Activated T-helper 1 cell treated with anti-CD3 and anti-CD28 coated beads, Interleukin-12 subunit alpha, Interleukin-12 subunit beta, Interleukin-2, Interleukin-4 antibody, amounts not matched to agents 30 ng/mL and 10 ng/mL and 1 ng/mL, durations not matched to agents 14 hours and 24 hours and 36 hours (primary cell): Measurements from ENCODE around the gene NLRP9. TPM values are rescaled to one million over a fixed set of nuclear protein-coding genes. Genes with fewer than 3 reads are reported as not detected.

ENCODE experiments used
- DNase-seq: peaks from one replicate; pipeline ENCODE4 v3.0.0; 2021; ENCODE audit warnings: low spot score
- H3K27ac Mint-ChIP-seq: one replicate; pipeline ENCODE4 v1.8.0; 2021; ENCODE audit warnings: mild to moderate bottlenecking, mixed read lengths
- H3K27me3 Mint-ChIP-seq: one replicate; pipeline ENCODE4 v1.8.0; 2022; ENCODE audit warnings: mild to moderate bottlenecking, moderate library complexity, mixed read lengths; ENCODE audit not compliant: insufficient read depth
- H3K36me3 Mint-ChIP-seq: one replicate; pipeline ENCODE4 v1.8.0; 2021; ENCODE audit warnings: low read depth, mixed read lengths
- H3K4me1 Mint-ChIP-seq: one replicate; pipeline ENCODE4 v1.8.0; 2021; ENCODE audit warnings: low read depth, mixed read lengths
- H3K4me3 Mint-ChIP-seq: one replicate; pipeline ENCODE4 v1.8.0; 2021; ENCODE audit warnings: mild to moderate bottlenecking, moderate library complexity, mixed read lengths
- H3K9me3 Mint-ChIP-seq: one replicate; pipeline ENCODE4 v1.8.0; 2021; ENCODE audit warnings: mixed read lengths
- intact Hi-C: fragments of 100-400 bp; cut with micrococcal nuclease; formaldehyde crosslinking; loops from one replicate; pipeline ENCODE4 v1.15.1; 2024
- total RNA-seq: library from RNA; stranded (reverse); gene quantifications from 2 replicates; pipeline ENCODE4 v1.2.3, GENCODE V29; 2022

The NLRP9 gene
- total RNA-seq, 1 donor from 2014 or later, result not detected

- H3K4me1 Mint-ChIP-seq, result peaks cover 42% of the 10 kb centered on the region
- intact Hi-C loops, result loop anchor here (10.0 kb wide), 1 partner anchor 1525 kb away; the partner anchor contains the start of gene CNOT3
- no peaks in the 10 kb centered on the region for H3K27me3 Mint-ChIP-seq
- no peaks in the 10 kb centered on the region for H3K9me3 Mint-ChIP-seq
- H3K4me3 Mint-ChIP-seq, result peak overlapping the region; percentile 51
- DNase-seq, result no peak
- H3K36me3 Mint-ChIP-seq, result peaks cover 68% of the 10 kb centered on the region
- H3K27ac Mint-ChIP-seq, result no peak overlapping the region
These were observed 78.4 kb downstream of the NLRP9 start for GRCh38 chr19:55659822-55660221.

DNA sequence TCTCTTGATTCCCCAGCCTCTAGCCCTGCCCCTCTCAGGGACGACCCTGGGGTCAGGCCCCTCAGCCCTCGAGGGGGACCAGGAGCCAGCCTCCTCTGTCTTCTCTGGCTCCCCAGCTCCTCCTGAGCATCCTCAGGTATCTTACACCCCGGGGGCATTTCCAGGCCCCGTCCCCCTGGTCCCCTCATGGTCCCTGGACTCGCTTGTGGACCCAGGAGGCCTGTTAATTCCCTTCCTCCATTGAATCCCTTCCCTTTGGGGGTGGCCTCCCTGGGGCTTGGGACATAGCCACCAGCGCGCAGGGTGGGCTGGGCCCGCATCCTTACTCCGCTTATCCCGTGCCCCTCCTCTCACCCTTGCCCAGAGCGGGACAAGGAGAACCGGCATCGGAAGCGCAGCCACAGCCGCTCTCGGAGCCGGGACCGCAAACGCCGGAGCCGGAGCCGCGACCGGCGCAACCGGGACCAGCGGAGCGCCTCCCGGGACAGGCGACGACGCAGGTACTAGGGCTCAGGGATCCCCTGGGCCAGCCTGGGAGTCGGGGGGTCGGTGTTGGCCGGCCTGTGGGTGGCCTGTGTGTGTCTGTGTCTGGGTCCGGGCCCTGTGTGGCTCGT lies 79.2 kb downstream of the NLRP9 start:
- intact Hi-C loops, result loop anchor here (10.0 kb wide), 1 partner anchor 1524 kb away; the partner anchor contains the start of gene CNOT3
- H3K4me1 Mint-ChIP-seq, result peaks cover 42% of the 10 kb centered on the region
- H3K4me3 Mint-ChIP-seq, result no peak overlapping the region
- no peaks in the 10 kb centered on the region for H3K27me3 Mint-ChIP-seq
- peaks cover 61% of the 10 kb centered on the region for H3K36me3 Mint-ChIP-seq
- DNase-seq, result no peak
- H3K27ac Mint-ChIP-seq, result no peak overlapping the region
- H3K9me3 Mint-ChIP-seq, result no peaks in the 10 kb centered on the region

Other genes starting within 250 kb of the NLRP9 start
- 0.24 and 0.65 TPM in 2 replicates for gene SSC5D, start 250.0 kb downstream of the NLRP9 start, total RNA-seq
- gene SBK2, start 201.3 kb downstream of the NLRP9 start, total RNA-seq, result not detected in 2 replicates
- not detected in 2 replicates for gene SBK3, start 192.9 kb downstream of the NLRP9 start, total RNA-seq
- gene ZNF579, start 157.6 kb downstream of the NLRP9 start, total RNA-seq, result 10.2 and 11.7 TPM in 2 replicates
- gene FIZ1, start 138.9 kb downstream of the NLRP9 start, total RNA-seq, result 24.2 and 24.7 TPM in 2 replicates
- 20.0 and 22.9 TPM in 2 replicates for gene ZNF524, start 138.1 kb downstream of the NLRP9 start, total RNA-seq
- 12.6 and 13.2 TPM in 2 replicates for gene ZNF865, start 132.8 kb downstream of the NLRP9 start, total RNA-seq
- gene ZNF784, start 113.8 kb downstream of the NLRP9 start, total RNA-seq, result 3.0 and 4.9 TPM in 2 replicates
- gene ZNF580, start 97.4 kb downstream of the NLRP9 start, total RNA-seq, result 39.8 and 40.4 TPM in 2 replicates
- 35.6 and 36.4 TPM in 2 replicates for gene ZNF581, start 94.8 kb downstream of the NLRP9 start, total RNA-seq
- 7.3 and 9.0 TPM in 2 replicates for gene CCDC106, start 90.2 kb downstream of the NLRP9 start, total RNA-seq
- 384 and 394 TPM in 2 replicates for gene U2AF2, start 83.4 kb downstream of the NLRP9 start, total RNA-seq
- 46.0 and 48.3 TPM in 2 replicates for gene EPN1, start 63.2 kb downstream of the NLRP9 start, total RNA-seq
- not detected in 2 replicates for gene RFPL4A, start 20.7 kb upstream of the NLRP9 start, total RNA-seq
- gene RFPL4AL1, start 30.7 kb upstream of the NLRP9 start, total RNA-seq, result not detected in 2 replicates
- gene NLRP11, start 93.6 kb upstream of the NLRP9 start, total RNA-seq, result not detected in 2 replicates
- gene NLRP4, start 98.1 kb upstream of the NLRP9 start, total RNA-seq, result not detected in 2 replicates
- gene NLRP13, start 193.9 kb upstream of the NLRP9 start, total RNA-seq, result not detected in 2 replicates
- not detected in 2 replicates for gene NLRP8, start 209.4 kb upstream of the NLRP9 start, total RNA-seq
- not detected in 2 replicates for gene NLRP5, start 248.4 kb upstream of the NLRP9 start, total RNA-seq